ENCODE data around the gene AUTS2.

GRCh38 chr7:70766694-70767093, 1168.4 kb downstream of the AUTS2 start:
- TF ChIP-seq EZH2 (IDR thresholded peaks at IDR 0.05; ENCODE audit: insufficient read depth, poor library complexity, severe bottlenecking) (no peak), EZH2phosphoT487 (IDR thresholded peaks at IDR 0.05; ENCODE audit: insufficient read depth, low read depth) (no peak)

Measured in GM23248 (cell line).